HL-60 (cell line): ENCODE data around the gene TLCD2.
"Not testable (repeated sequence)": the region's sequence is repeated elsewhere in the genome, so short reads cannot be mapped to it uniquely, and the experiment has no call there.

ENCODE experiments used
- REST ChIP-seq: IDR thresholded peaks from 2 replicates; pipeline ENCODE4 v1.6.1; 2012; ENCODE audit warnings: low read depth; ENCODE audit not compliant: insufficient replicate concordance
- TF ChIP-seq, protein P1 (sequence below): IDR thresholded peaks from one replicate; pipeline ENCODE4 v1.5.1; 2011; ENCODE audit warnings: low read length, control low read depth, inconsistent platforms; ENCODE audit not compliant: insufficient read depth

DNA sequence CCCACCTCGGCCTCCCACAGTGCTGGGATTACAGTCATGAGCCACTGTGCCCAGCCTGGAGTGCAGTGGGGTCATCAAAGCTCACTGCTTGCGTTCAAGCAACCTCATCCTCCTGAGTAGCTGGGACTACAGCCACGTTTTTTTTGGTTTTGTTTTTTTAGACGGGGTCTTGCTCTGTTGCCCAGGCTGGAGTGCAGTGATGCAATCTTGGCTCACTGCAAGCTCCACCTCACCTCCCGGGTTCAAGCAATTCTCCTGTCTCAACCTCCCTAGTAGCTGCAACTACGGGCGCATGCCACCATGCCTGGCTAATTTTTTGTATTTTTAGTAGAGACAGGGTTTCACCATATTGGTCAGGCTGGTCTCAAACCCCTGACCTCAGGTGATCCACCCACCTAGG, 57.4 kb downstream of the TLCD2 start:
- TF ChIP-seq REST, result not testable (repeated sequence)
- TF ChIP-seq, protein P1, sequence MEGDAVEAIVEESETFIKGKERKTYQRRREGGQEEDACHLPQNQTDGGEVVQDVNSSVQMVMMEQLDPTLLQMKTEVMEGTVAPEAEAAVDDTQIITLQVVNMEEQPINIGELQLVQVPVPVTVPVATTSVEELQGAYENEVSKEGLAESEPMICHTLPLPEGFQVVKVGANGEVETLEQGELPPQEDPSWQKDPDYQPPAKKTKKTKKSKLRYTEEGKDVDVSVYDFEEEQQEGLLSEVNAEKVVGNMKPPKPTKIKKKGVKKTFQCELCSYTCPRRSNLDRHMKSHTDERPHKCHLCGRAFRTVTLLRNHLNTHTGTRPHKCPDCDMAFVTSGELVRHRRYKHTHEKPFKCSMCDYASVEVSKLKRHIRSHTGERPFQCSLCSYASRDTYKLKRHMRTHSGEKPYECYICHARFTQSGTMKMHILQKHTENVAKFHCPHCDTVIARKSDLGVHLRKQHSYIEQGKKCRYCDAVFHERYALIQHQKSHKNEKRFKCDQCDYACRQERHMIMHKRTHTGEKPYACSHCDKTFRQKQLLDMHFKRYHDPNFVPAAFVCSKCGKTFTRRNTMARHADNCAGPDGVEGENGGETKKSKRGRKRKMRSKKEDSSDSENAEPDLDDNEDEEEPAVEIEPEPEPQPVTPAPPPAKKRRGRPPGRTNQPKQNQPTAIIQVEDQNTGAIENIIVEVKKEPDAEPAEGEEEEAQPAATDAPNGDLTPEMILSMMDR, result not testable (repeated sequence)
